Activated T-helper 1 cell treated with anti-CD3 and anti-CD28 coated beads, Interleukin-12 subunit alpha, Interleukin-12 subunit beta, Interleukin-2, Interleukin-4 antibody, amounts not matched to agents 30 ng/mL and 10 ng/mL and 1 ng/mL, durations not matched to agents 14 hours and 24 hours and 36 hours (primary cell): ENCODE measurements around the gene ALDH6A1. TPM values are rescaled to one million over a fixed set of nuclear protein-coding genes. Genes with fewer than 3 reads are reported as not detected.

ENCODE experiments used
- DNase-seq: peaks from one replicate; pipeline ENCODE4 v3.0.0; 2021; ENCODE audit warnings: low spot score
- H3K27ac Mint-ChIP-seq: one replicate; pipeline ENCODE4 v1.8.0; 2021; ENCODE audit warnings: mild to moderate bottlenecking, mixed read lengths
- H3K27me3 Mint-ChIP-seq: one replicate; pipeline ENCODE4 v1.8.0; 2022; ENCODE audit warnings: mild to moderate bottlenecking, moderate library complexity, mixed read lengths; ENCODE audit not compliant: insufficient read depth
- H3K36me3 Mint-ChIP-seq: one replicate; pipeline ENCODE4 v1.8.0; 2021; ENCODE audit warnings: low read depth, mixed read lengths
- H3K4me1 Mint-ChIP-seq: one replicate; pipeline ENCODE4 v1.8.0; 2021; ENCODE audit warnings: low read depth, mixed read lengths
- H3K4me3 Mint-ChIP-seq: one replicate; pipeline ENCODE4 v1.8.0; 2021; ENCODE audit warnings: mild to moderate bottlenecking, moderate library complexity, mixed read lengths
- H3K9me3 Mint-ChIP-seq: one replicate; pipeline ENCODE4 v1.8.0; 2021; ENCODE audit warnings: mixed read lengths
- intact Hi-C: fragments of 100-400 bp; cut with micrococcal nuclease; formaldehyde crosslinking; loops from one replicate; pipeline ENCODE4 v1.15.1; 2024
- total RNA-seq: library from RNA; stranded (reverse); gene quantifications from 2 replicates; pipeline ENCODE4 v1.2.3, GENCODE V29; 2022

The ALDH6A1 gene
- total RNA-seq, 1 donor from 2014 or later = 10.8 TPM

DNA sequence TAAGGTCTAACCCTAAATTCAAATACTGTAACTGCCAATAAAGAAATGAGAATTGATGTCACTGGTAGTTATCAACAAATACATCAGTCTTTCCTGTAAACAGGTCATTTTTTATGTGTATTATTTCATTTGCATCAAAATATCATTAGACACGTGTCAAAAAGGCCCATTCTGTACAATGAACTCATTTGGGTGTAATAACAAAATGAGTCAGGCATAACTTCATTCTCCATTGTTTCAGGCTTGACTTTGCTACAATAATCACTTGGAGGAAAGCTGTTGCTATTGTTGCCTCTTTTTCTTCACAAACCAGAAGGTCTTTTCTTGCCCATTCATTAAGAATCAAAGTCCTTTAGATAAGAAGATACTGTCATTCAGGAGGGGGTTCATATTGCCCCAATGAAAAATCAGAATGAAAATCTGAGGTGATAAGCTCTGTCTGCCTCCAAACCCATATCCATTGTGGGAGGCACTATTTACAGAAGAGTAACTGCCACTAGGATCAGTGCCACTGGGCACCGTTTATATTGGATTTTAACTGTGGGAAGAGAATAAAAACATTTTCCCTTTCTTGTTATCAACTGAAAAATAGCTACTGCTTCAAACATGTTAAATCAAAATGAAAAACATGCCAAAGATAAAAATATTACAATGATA lies 75.3 kb downstream of the ALDH6A1 start:
- Mint-ChIP-seq H3K4me1 (no peaks in the 10 kb centered on the region), H3K4me3 (no peak overlapping the region), H3K9me3 (no peaks in the 10 kb centered on the region), H3K27ac (no peak overlapping the region), H3K27me3 (no peaks in the 10 kb centered on the region), H3K36me3 (peaks cover 14% of the 10 kb centered on the region)
- intact Hi-C loops = no loop called here
- no peak for DNase-seq

Other genes with a start within 250 kb of the ALDH6A1 start
- gene PTGR2, start 232.6 kb downstream of the ALDH6A1 start, total RNA-seq = 1.2 and 2.0 TPM in 2 replicates
- 70.1 and 71.8 TPM in 2 replicates for gene ZNF410, start 197.6 kb downstream of the ALDH6A1 start, total RNA-seq
- 0.76 and 0.83 TPM in 2 replicates for gene FAM161B, start 134.4 kb downstream of the ALDH6A1 start, total RNA-seq
- 17.9 and 19.2 TPM in 2 replicates for gene COQ6, start 134.2 kb downstream of the ALDH6A1 start, total RNA-seq
- 10.7 and 12.2 TPM in 2 replicates for gene ENTPD5, start 65.2 kb downstream of the ALDH6A1 start, total RNA-seq
- gene BBOF1, start 65.1 kb downstream of the ALDH6A1 start, total RNA-seq = 0.51 and 0.88 TPM in 2 replicates
- 15.9 and 17.2 TPM in 2 replicates for gene LIN52, start 503 bp upstream of the ALDH6A1 start, total RNA-seq
- not detected in 2 replicates for gene VSX2, start 155.0 kb upstream of the ALDH6A1 start, total RNA-seq
- gene ABCD4, start 218.5 kb upstream of the ALDH6A1 start, total RNA-seq = 38.8 and 44.4 TPM in 2 replicates